ENCODE data around the gene EXOC5. TPM values are rescaled to one million over a fixed set of nuclear protein-coding genes. Genes with fewer than 3 reads are reported as not detected.

The EXOC5 gene
- polyA plus RNA-seq (ENCODE audit: insufficient read length in 10 of 10): 10 to 100 TPM; 55.0 to 96.4 (median 72.7) TPM
- long read RNA-seq, donor 1, full-length matches to known transcripts: 5 of 10 reads
- long read RNA-seq, donor 1, partial matches to known transcripts: 5 of 10 reads
- long read RNA-seq, donor 1, other reads (novel, unspliced or antisense): 0 of 10 reads
- long read RNA-seq, donor 2, full-length matches to known transcripts: 6 of 12 reads
- long read RNA-seq, donor 2, partial matches to known transcripts: 6 of 12 reads
- long read RNA-seq, donor 2, other reads (novel, unspliced or antisense): 0 of 12 reads
- long read RNA-seq, donor 3: 0 reads
- long read RNA-seq, donor 4, full-length matches to known transcripts: 3 of 3 reads
- long read RNA-seq, donor 4, partial matches to known transcripts: 0 of 3 reads
- long read RNA-seq, donor 4, other reads (novel, unspliced or antisense): 0 of 3 reads
- long read RNA-seq, donor 5, full-length matches to known transcripts: 6 of 6 reads
- long read RNA-seq, donor 5, partial matches to known transcripts: 0 of 6 reads
- long read RNA-seq, donor 5, other reads (novel, unspliced or antisense): 0 of 6 reads
- long read RNA-seq, donor 6, full-length matches to known transcripts: 4 of 10 reads
- long read RNA-seq, donor 6, partial matches to known transcripts: 0 of 10 reads
- long read RNA-seq, donor 6, other reads (novel, unspliced or antisense): 6 of 10 reads
- long read RNA-seq, donor 7, full-length matches to known transcripts: 6 of 6 reads
- long read RNA-seq, donor 7, partial matches to known transcripts: 0 of 6 reads
- long read RNA-seq, donor 7, other reads (novel, unspliced or antisense): 0 of 6 reads
- long read RNA-seq, donor 8, full-length matches to known transcripts: 5 of 5 reads
- long read RNA-seq, donor 8, partial matches to known transcripts: 0 of 5 reads
- long read RNA-seq, donor 8, other reads (novel, unspliced or antisense): 0 of 5 reads
- long read RNA-seq, donor 9, full-length matches to known transcripts: 1 of 1 reads
- long read RNA-seq, donor 9, partial matches to known transcripts: 0 of 1 reads
- long read RNA-seq, donor 9, other reads (novel, unspliced or antisense): 0 of 1 reads

- peak; percentile 93 to 97 (median 94) for DNase-seq
Measured at GRCh38 chr14:57268161-57269069, at the start of gene EXOC5, which contains the start of gene AP5M1. Gene EXOC5 (minus strand): TSS chr14:57268905. CDS start chr14:57268648, 257 bp downstream. Gene AP5M1 (plus strand): TSS chr14:57268971. CDS start chr14:57269315, 344 bp downstream.

GRCh38 chr14:57317248-57317833, 48.6 kb upstream of the EXOC5 start:
- peak; percentile 68 to 79 (median 71) for DNase-seq

DNA sequence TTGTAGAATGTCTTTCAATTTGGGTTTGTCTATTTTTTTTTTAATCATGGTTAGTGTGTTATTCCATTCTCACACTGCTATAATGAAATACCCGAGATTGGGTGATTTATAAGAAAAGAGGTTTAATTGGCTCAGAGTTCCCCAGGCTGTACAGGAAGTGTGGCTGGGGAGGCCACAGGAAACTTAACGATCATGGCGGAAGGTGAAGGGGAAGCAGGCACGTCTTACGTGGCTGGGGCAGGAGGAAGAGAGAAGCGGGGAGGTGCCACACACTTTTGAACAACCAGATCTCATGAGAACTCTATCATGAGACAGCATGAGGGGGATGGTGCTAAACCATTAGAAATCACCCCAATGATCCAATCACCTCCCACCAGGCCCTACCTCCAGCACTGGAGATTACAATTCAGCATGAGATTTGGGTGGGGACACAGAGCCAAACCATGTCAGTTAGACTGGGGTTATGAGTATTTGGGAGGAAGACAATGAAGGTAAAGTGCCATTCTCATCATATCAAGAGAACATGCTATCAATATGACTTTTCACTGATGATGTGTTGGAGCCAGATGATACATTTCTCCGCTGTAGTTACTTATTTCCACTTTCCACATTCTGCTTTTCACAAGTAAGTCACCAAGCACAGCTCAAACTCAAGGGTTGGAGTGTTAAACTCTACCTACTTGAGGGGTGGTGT, 45.8 kb upstream of the EXOC5 start:
- no peak for DNase-seq

- no peak for DNase-seq
Measured at GRCh38 chr14:57302883-57303282, 34.2 kb upstream of the EXOC5 start.

- DNase-seq: peak in 1 of 3 donors; percentile 1
Measured at GRCh38 chr14:57299511-57299910, 30.8 kb upstream of the EXOC5 start.

GRCh38 chr14:57297852-57298251, 29.1 kb upstream of the EXOC5 start:
- DNase-seq: peak; percentile 3 to 19 (median 13)

DNA sequence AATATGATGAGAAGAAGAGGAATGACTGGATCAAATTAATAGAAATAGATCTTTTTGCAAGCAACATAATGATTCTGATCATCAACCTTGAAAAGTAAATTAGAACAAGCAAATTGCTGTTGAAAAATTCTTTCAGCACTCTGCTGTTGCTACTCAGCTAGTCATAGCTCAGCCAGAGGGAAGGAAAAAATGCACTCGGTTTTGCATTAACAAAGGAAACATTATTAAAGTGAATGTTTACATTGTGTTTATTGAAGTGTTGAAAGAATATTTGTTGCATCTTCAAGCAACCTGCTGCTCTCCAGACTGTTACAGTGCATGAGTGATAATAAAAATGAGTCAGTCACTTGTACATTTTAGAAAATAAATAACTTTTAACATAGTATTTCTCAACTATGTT, 26.5 kb upstream of the EXOC5 start:
- DNase-seq: no peak

DNA sequence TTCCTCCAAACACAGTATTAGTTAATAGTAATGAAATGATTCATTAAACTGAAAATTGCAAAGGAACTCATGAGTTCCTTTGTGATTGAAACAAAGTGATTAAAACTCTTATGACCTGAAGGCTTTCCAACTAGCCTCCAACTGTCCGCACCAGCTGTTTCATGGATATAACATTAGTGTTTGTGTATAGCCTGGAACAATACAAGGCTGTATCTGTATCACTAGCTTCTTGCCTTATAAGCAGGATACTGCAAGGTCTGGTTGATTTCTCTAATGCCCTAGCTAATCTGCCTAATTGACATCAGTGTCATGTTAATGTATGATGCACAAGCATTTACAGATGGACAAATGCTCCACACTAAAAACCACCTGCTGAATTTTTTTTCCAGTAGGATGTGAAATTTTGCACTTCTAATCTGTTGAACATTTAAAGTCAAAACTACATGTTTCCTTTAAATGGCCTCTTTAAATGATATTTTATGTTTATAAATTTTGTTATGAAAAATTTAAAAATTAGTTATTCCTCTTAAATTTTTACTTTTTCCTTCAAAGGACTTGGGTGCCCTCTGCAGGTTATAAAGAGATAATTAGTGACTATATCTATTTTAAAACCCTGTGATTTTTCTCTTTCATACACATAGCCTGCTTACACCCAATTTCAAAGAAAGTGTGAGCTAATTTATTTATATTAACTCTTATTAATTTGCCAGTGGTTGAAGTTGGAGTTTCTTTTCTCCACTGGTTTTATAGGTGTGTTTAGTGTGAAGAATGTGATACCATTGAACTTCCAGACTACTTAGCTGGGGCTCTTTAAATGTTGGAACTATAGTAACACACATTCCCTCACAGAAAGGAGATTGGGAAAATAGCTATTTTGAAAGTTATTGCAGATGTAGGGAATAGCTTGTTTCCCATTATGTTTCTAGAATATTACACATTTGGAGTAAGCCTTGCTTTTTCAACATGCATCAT, 25.4 kb upstream of the EXOC5 start:
- DNase-seq: peak in 1 of 3 donors; percentile 3

DNA sequence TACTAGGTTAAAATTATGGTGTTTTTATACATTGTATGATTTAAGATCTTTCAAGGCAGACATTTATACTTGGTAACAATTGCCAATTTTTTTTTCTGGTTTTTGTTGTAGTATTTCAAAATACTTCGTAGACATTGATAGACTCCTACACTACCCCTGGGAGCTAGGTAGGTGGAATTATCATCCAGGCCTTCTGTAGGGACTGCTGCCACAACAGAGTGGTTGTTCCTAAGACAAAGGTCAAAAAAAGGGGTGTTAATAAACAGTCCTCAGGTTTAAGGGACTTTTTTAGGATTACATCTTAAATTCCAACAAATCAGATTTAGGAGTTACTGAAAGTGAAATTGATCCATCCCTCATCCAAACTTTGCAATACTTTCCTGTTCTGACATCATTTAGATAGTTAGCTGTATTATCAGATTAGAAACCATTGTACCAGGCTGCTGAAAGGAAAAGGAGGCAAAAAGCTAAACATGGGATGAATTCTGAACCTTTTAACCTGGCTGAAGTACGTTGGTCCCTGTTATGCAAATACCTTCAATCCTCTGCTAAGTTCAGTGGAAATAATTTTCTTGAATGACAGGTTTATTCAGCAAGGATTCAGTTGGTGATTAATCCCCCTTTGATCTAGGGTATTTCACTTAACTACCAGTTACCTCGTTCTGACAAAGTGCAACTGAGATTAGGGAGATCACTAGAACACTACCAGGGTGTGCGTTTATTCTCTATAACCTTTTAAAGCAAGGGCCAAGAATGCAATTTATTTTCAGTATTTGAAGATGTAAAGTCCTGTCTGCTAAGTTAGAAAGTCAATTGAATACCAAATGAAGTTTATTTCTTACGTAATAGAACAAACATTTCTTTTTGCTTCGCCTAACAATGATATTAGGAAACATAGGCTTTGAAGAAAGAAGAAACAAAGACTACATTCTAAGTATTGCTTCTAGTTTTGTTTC, 23.3 kb upstream of the EXOC5 start:
- no peak for DNase-seq

DNA sequence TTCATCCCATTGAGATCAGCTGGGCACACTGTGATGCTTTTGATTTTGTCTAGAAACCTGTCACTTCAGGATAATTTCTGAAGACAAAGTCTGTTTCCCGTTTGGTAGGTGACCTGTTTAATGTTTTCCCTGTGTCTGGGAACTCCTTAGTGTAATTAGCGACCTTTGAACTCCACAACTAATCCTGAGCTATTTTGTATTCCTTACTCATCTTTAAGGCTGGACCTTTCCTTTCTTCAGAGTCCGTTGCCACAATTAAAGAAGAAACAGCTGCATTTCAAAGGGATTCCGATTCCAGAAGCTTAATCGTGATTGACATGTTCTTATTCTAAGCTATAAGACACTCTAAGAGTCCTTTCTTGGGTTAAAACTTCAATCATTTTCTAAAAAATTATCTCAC, 22.0 kb upstream of the EXOC5 start:
- no peak for DNase-seq

GRCh38 chr14:57287745-57288144, 19.0 kb upstream of the EXOC5 start:
- DNase-seq: no peak

- no peak for DNase-seq
Measured at GRCh38 chr14:57277062-57277461, 8.4 kb upstream of the EXOC5 start.

DNA sequence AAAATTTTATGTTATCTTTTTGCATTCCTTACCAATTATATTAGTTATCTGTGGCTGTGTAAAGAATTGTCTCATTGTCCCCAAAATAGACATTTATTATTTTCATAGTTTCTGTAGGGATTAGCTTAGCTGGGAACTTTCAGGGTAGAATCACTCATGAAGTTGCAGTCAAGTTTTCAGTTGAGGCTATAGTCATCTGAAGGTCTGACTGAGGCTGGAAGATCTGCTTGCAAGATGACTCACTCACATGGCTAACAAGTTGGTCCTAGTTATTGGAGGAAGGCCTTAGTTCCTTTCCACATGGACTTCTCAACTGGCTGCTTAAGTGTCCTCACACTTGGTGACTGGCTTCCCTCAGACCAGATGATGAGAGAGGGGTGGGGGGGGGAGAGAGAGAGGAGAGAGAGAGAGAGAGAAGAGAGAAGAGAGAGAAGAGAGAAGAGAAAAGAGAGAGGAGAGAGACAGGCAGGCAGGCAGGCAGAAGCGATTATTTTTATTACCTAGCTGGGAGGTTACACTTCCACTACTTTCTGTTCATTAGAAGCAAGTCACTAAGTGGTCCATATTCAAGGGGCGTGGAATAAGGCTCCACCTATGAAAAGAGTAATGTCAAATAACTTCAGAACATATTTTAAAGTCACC, 6.4 kb upstream of the EXOC5 start:
- no peak for DNase-seq

DNA sequence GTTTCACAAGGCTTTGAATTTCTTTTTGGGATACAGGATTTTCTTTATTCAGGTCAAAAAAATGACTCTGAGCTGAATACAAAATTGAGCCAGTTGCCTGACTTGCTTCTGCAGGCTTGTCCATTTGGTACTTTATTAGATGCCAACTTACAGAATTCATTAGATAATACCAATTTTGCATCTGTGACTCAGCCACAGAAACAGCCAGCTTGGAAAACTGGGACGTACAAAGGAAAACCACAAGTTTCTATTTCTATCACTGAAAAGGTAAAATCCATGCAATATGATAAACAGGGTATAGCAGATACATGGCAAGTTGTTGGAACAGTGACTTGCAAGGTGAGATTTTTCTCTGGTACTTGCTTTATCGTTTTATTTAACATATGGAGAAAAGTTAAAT, 5.8 kb upstream of the EXOC5 start:
- DNase-seq: no peak

GRCh38 chr14:57273236-57273635, 4.5 kb upstream of the EXOC5 start:
- no peak for DNase-seq

- DNase-seq: peak in 2 of 3 donors; percentile 3 to 18
Measured at GRCh38 chr14:57266065-57266464, 2.6 kb downstream of the EXOC5 start.

GRCh38 chr14:57262117-57262516, 6.6 kb downstream of the EXOC5 start:
- no peak for DNase-seq

Data from muscle of back (tissue), 13 donors.